Stimulated activated CD8-positive, alpha-beta memory T cell treated with anti-CD3 and anti-CD28 coated beads, Interleukin-12 subunit alpha, Interleukin-12 subunit beta, amount 100 ng/mL, for 4 hours (primary cell): ENCODE measurements around the gene KRT7.
"Not testable (repeated sequence)": the region's sequence is repeated elsewhere in the genome, so short reads cannot be mapped to it uniquely, and the experiment has no call there.

Source experiments
- DNase-seq: peaks from one replicate; pipeline ENCODE4 v3.0.0-alpha.2; 2020; ENCODE audit warnings: low read depth

KRT7 gene

DNA sequence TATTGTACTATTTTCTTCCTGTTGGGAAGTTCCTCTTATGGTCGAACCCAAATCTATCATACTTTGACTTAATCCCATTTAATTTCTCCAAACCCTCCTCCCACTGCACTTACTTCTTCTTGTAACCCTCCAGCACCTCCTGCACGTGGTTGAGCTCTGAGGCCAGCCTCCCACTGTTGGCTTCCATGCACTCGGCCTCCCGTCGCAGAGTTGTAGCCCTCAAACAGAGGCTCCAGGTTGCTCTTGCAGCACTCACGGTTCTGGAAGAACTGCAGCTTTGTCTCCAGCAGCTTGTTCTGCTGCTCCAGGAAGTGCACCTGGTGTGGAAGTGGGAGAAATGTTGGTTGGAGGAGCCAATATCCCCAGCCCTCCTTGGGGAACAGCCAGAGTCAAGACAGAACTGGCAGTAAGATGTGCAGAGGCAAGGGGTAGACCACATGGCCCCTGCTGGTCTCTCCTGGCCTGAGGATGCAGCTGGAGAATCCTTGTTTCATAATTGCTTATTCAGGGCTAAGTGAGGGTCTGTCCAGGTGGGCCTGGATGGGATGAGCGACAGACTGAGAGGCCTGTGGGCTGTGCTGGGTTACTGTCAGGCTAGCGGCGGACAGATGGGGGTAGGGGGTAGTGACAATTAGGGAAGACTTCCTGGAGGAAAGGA, 23.0 kb downstream of the KRT7 start:
- DNase-seq = no peak

DNA sequence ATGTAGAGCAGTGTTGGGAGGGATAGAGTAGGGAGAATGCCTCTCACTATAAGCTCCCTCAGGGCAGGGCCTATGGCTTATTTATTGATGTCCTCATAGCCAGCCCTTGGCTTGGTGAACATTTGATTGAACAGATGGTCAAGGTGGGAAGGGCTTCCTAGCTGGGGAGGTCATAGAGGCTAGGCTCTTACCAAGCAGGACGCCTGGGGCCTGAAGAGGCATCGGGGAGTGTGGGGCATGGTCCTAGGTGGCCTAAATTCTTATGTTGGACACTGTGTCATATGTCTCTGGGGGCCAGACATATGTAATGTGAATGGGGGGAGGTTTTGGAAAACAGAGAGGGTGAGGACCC, 23.5 kb downstream of the KRT7 start:
- no peak for DNase-seq

DNA sequence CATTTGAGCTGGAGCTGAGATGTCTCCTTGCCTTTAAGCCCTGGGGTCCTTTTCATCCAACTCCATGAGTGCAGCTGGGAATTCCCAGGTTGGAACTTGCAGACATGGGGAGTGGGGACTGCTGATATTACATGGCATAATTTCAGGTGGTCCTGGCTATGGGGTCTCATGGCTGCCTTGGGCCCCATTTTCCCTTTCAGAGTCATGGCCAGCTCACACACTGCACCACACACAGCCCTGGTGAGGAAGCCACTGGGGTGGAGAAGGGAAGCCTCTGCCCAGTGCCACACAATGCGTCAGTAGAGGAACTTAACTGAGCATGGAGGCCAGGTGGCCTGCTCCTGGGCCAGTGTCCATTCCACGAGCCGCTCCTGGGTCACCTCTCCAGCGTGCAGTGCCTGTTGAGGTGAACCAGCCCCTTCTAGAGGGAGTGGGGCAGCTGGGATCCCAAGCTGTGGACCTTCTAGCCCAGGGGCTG, 24.1 kb downstream of the KRT7 start:
- DNase-seq = no peak

DNA sequence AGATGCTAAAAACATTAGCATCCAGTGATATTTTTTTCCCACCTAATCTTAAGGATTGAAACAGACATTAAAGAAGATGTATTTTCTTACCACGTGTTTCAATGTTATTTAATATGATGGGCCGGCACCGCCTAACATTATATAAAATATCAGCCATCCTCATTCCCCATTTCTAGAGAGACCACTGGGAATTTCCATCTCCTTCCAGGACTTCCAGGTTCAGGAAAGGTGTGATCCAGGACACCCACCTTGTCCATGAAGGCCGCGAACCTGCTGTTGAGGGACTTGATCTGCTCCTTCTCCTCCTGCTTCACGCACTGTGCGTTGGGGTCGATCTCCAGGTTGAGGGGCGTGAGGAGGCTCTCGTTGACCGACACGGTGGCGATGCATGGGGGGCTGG, 24.9 kb downstream of the KRT7 start:
- not testable (repeated sequence) for DNase-seq

DNA sequence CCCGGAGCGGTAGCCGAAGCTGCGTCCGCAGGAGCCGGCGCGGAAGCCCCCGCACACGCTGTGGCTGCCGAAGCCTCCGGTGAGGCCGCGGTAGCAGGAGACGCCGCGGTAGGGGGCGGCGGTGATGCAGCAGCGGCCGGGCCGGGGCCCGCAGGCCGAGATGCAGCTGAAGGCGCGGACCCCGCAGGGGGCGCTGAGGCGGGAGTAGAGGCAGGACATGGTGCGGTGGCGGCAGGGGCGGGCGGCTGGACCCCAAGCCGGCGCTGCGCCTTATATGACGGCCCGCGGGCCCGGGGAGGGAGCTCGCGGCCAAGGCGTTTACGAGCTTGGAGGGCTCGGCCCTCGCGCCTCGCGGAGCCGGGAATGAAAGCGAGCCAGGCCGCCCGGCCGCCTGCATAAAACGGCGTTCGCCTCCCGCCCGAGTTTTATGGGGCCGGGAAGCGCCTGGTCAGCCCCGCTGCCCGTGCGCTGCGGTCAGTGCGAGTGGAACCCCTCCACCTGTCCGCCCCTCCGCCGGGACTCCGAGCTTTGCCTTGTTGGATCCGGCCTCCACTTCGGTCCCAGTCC, 25.4 kb downstream of the KRT7 start:
- no peak for DNase-seq

DNA sequence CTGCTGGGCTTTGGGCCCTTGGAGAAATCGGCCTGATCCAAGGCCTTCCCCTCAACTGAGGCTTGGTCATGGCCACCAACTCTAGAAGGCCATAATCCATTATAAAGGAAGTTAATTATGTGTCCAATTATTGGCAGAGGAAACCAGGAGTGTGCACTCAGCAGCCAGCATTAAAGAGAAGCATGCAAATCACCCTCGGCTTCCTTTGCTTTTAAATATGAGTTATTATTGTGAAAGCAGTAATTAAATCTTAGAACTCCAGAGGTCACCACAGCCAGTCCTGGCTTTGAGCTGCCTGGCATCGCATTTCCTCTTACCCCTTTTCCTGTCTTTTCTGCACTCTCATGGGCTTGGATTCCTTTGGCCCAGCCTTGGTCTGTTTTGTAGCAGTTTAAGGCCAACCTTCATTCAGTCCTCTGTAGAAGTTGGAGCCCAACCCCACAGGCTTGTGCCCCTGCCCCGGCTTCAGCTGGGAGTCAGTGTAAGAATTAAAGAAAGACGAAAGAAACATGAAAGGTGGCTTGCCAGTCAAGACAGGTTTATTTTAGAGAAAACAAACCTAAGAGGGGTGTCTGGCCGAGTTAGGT, 26.7 kb downstream of the KRT7 start:
- DNase-seq = no peak

DNA sequence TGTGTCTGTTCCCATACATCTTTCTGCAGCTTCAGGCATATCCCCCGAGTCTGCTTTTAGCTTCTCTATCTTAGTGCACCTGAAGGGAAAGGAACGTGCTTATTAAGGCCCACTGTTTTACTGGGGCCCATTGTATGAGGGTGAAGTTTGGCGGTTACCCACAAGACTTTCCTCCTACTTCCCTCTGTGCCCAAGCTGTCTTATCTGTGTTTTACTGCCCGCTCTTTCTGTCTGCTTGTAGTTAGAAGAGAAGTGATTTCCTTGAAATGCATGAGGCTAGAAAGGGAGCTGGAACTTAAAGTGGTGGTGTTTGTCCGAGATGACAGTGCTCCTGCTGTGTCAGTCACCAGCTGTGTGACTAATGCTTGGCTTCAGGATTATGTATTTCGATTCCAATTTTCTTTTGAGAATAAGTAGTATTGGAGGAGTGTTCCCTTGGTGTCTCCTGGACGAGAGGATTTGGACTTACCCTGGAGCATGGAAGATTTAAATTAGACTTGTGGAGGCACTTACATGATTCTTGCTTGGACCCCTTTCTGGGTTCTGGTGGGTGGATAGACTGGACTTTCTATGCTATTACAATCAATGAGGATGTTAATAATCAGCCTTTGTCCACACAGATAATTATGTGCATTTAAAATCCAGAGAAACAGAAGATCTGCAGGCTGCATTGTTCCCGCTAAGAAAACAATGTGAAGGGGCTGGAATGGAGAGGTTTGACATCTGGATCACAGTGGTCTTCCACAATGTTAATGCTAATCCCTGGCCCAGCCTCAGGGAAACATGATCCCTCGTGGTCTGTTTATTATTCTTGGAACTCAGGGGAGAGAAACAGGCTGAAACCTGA, 27.5 kb downstream of the KRT7 start:
- no peak for DNase-seq

DNA sequence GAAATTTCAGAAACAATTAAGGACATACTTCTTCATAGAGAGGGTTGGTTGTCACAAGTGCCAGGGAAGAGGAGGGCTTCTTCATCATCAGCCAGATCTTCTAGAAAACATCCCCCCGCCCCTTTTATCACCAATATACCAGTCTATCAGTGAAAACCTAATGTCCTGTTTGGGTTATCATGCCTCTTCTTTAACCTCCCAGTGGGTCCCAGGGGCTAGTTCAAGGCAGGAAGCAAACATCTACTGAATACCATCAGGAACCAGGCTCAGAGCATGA, 28.1 kb downstream of the KRT7 start:
- DNase-seq = no peak

DNA sequence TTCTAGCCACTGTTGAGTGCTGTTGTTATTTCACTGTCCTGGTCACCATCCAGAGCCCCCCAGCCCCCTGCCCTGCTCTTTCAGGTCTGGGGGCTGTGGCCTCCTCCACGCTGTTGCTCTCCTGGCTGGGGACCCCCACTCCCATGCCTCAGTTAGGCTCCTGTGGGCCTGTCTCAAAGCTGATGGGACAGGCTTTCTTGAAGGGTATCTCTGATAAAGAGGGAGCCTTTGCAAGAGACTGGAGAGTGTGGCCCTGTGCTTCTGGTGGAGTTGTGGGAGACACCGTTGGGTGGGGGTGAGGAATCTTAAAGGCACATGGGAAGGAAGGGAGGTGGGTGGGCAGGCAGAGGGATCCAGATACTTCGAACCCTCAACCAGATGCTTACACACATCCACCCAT, 29.2 kb downstream of the KRT7 start:
- DNase-seq = no peak

DNA sequence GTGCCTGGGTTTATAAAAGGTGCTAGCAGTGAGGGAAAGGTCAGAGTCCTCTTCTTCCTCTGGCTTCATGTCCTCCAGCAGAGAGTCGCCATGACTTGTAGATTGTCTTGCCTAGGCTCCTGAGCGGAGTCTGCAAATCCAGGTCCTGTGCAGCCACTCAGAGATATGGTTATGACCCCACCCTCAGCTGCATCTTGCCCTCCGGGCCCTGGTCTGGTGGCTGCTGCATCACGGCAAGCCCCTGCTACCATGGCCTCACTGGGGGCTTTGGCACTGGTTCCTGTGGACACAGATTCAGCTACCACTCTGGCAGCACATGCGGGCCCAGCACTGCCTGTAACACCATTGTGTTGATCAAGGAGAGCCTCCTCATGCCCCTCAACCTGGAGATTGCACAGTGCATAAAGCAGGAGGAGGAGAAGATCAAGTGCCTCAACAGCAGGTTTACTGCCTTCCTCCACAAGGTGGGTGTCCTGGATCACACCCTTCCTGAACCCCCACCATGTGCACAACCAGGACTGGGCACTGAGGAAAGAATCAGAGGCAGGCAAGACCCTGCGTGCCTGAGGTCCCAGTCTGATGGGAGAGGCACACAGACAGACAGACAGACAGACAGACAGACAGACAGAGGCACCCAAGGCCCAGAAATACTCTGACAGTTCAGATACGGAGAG, 30.9 kb downstream of the KRT7 start:
- no peak for DNase-seq

DNA sequence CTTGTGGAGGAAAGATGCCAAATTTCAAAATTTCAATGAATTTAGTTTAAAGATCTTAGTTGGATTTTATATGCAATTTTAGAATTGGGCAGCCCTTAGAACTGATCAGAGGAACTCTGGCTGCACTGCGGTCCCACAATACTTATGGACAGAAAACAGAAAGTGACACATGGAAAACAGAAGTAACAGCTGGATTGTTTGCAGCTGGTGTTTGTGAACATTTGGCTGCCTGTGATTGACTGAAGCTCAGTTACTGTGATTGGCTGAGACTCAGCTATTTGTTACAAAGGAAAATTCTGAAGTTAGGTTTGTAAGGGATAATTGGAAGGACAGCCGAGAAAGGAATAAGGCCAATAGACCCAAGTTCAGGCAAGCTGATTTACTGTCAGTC, 31.4 kb downstream of the KRT7 start:
- DNase-seq = no peak

DNA sequence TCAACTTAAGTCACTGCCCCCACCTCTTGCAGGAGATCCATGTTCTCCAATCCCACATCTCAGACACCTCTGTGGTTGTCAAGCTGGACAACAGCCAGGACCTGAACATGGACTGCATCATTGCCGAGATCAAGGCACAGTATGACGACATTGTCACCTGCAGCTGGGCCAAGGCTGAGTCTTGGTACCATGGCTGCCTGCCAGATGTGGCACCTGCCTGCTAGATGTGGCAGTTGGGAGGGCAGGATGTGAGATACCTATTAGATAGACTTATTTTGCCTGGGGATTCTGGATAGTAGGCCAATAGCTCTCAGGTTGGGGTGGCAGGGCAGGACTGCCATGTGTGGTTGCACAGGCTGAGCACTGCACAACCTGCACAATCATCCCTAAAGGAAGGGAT, 33.5 kb downstream of the KRT7 start:
- no peak for DNase-seq

DNA sequence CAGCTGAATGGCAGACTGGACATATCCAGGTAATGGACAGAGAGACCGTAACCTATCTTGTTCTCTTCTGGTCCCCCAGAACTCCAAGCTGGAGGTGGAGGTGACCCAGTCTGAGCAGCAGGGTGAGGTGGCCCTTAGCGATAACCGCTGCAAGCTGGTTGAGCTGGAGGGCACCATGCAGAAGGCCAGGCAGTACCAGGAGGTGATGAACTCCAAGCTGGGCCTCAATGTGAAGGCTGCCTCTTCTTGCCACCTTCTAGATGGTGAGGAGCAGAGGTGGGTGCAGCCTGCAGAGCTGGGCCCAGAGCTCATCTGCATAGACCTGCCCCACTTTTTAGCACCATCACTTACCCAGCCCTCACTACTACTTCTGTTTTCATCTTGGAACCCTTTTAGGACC, 34.2 kb downstream of the KRT7 start:
- DNase-seq = no peak

DNA sequence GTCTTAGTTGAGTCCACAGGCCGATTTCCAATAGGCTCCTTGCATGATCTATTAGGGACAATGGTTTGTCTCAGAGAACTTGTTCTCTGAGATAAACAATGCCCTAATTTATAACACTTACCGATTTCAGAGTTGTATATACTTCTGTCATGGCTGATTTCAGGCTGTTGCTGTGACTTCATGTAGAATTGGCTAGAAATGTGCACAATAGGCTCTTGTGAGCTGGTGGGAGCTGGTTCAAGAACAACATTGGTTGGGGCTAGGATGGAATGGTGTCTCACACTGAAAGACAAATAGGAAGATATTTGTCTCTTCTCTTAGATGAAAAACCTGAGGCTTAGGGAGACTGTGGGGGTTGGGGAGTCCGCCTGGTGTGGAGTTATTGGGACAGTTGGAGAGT, 34.7 kb downstream of the KRT7 start:
- DNase-seq = no peak

DNA sequence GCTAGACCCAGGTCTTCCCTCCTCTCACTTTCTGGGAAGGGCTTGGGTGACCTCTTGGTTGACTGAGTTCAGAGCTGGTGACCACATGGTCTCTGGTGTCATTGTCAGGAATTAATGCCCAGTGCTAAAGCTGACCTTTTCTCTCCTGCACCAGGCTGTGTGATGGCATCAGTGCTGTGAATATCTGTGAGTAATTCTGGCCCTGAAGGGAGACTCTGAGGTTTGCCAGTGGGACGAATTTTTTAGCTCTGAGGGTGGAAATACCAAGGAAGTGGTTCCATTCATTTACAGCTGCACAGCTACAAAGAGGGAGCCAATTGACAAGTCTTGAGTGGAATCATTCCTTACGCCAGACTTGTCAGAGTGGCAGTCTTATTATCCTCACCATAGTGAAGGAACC, 35.2 kb downstream of the KRT7 start:
- no peak for DNase-seq

DNA sequence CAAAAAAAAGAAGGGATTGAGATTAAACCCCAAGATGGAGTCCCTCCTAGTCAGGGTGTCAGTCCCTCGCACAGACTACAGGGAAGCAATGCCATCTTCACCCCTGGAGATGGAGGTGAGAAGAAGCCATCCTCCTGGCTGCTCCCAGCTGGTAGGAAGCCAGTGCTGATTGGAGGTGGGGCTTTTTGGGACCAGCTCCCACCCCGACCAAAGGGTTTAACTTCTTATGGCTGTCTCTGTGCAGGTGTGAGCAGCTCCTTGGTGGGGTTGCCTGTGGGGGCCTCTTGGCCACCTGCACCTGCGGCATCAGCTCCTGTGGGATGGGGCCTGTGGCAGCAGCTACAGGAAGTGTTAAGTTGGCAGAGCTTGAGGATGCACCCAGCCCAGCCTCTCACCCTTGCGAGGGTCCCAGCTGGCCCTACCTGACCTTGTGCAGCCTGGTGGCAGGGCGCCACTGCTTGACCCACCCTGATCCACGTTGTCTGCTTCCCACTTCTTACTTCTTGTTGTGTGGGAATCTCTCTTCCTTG, 37.6 kb downstream of the KRT7 start:
- DNase-seq = no peak

DNA sequence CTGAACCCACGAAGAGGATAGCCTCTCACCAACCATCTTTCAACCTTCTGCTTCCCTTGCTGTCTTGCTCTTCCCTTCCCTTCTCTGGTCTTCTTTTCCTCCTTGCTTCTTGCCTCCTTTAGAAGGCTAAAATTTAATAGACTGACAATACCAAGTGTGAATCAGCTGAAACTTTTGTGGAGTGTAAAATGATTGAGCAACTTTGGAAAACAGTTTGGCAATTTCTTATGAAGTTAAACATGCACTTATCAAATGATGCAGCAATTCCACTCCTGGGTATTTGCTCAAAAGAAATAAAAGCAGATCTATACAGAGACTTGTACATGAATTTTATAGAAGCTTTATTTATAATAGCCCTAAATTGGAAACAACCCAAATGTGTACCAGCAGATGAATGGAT, 38.1 kb downstream of the KRT7 start:
- DNase-seq = no peak

DNA sequence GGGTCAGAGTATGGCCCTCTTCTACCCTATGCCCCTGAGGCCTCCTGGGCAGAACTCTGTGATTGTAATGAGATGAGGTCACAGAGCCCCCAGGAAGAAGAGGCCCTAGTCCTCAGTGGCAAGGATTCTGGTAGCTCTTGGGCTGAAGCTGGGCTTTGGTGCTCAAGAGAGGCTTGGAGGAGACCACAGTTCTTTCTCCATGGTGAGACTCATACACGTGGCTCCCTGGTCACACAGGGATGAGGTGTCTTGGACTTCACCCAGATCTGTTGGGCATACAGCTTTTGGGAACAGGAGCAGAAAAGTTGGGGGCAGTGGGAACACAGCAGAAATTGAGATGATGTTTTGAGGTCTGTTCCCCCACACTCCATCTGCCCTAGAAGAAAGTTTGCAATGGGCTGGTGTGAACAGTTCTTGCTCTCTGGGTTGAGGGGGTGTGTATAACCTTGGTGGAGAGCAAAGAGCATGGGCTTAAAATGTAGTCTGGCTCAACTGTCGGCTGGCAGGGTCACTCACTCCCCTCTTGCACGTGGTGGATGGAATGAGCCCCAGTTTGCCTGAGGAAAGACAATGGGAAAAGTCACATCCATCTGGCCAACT, 41.6 kb downstream of the KRT7 start, which contains the start of gene KRT86:
TSS of gene KRT86 (plus strand) at position 125 of the 600 bp plus-strand sequence. CDS start 27,272 bp downstream, outside the sequence.
- no peak for DNase-seq

DNA sequence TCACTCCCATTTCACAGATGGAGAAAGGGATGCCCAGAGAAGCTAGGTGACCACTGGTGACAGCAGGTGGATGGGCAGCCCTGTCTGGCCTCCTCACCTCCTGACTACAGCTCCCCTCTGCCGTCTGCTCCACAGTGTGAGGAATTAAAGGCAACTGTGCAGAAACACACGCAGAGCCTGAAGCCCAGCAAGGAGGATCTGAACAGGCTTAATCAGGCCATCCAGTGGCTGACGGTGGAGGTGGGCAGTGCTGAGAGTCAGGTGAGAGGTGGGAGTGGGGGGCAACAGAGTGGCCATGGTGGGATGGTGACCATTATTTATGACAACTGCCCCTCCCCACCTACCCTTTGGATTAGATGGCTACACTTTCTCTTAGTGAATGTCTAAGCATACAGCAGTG, 42.6 kb downstream of the KRT7 start:
- DNase-seq = no peak

DNA sequence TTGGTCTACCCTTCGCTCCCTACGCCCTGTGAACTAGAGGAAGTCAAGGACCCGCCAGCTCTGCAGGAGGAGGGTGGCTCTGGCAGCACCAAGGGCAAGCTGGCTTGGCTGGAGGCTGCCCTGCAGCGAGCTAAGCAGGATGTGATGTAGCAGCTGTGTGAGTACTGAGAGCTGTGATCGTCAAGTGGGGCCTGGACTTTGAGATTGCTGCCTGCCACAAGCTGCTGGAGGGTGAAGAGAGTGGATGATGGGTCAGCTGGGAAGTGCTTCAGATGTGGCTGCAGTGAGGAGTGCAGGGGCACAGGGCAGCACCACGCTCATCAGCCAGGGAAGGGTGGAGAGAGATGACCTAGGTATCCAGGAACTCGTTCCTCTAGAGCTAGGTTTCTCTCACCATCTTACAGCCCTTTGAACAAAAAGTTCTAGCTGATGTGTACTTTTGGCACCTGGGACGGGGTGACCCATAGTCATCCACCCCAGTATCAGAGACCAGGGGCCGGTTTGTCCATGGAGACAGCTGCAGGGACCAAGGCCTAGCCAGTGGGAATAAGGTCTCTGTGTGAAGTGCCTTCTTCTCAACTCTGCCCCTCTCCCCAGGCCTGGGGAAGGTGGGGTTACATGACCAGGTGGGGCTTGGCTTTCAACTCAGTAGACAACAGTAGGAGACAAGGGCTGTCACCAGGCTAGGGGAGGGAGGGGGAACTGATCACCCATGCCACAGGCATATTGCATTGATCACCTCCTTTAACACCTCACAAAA, 44.6 kb downstream of the KRT7 start:
- DNase-seq = no peak
